ENCODE results near the gene COPA.
A peak's percentile ranks its signal among the peaks of the same experiment; 100 is the strongest.
"Not testable (repeated sequence)": the region's sequence is repeated elsewhere in the genome, so short reads cannot be mapped to it uniquely, and the experiment has no call there.

Gene COPA

DNA sequence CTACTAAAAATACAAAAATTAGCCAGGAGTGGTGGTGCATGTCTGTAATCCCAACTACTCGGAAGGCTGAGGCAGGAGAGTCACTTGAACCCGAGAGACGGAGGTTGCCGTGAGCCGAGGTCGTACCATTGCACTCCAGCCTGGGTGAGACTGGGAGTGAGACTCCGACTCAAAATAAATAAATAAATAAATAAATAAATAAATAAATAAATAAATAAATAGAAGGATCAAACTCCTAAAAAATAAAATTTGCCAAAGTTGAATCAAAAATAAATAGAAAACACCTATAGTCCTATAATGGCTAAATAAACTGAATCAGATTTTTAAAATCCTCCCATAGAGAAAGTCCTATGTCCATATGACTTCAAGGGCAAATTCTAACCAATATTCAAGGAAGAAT, 42.9 kb downstream of the COPA start:
- Histone ChIP-seq H3K36me3 (ENCODE audit: insufficient read depth, low read length) (peaks cover 68% of the 10 kb centered on the region), H3K4me3 (no peak overlapping the region), H3K27ac (no peak overlapping the region), H3K9me3 (ENCODE audit: low read depth, low read length) (no peaks in the 10 kb centered on the region), H3K9ac (ENCODE audit: insufficient read length) (no peak overlapping the region)
- no peak for TF ChIP-seq FOXP2 (optimal IDR thresholded peaks at IDR 0.05; ENCODE audit: control extremely low read depth, extremely low read length, insufficient read depth)
- no peak for TF ChIP-seq EZH2 (IDR thresholded peaks at IDR 0.05)
- TF ChIP-seq POLR2AphosphoS5 (IDR thresholded peaks at IDR 0.05; ENCODE audit: borderline replicate concordance, low read depth, low read length), result no peak
- no peak for DNase-seq (ENCODE audit: low read depth, low spot score)

DNA sequence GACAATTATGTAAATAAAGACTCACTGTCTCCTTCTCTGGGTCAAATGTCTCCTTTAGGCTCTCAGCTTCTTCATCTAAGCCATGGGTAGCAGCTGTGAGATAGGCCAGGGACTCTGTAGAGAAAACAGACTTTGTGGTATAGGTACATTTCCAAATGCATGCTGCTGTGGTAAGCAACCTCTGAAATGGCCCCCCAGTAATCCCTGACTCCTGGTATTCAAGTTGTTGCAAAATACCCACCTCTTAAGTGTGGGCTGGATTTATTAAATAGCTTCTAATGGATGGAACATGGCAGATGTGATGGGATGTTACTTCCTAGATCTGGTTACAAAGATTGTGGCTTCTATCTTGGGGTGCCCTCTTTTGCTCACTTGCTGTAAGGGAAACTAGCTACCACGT, 47.0 kb downstream of the COPA start:
- no peak overlapping the region for H3K27ac ChIP-seq
- no peak for DNase-seq (ENCODE audit: low read depth, low spot score)
- TF ChIP-seq FOXP2 (optimal IDR thresholded peaks at IDR 0.05; ENCODE audit: control extremely low read depth, extremely low read length, insufficient read depth) (no peak), POLR2AphosphoS5 (IDR thresholded peaks at IDR 0.05; ENCODE audit: borderline replicate concordance, low read depth, low read length) (no peak), EZH2 (IDR thresholded peaks at IDR 0.05) (no peak)
- peaks cover 90% of the 10 kb centered on the region for H3K36me3 ChIP-seq (ENCODE audit: insufficient read depth, low read length)
- H3K9ac ChIP-seq (ENCODE audit: insufficient read length), result no peak overlapping the region
- H3K4me3 ChIP-seq, result no peak overlapping the region
- no peaks in the 10 kb centered on the region for H3K9me3 ChIP-seq (ENCODE audit: low read depth, low read length)

DNA sequence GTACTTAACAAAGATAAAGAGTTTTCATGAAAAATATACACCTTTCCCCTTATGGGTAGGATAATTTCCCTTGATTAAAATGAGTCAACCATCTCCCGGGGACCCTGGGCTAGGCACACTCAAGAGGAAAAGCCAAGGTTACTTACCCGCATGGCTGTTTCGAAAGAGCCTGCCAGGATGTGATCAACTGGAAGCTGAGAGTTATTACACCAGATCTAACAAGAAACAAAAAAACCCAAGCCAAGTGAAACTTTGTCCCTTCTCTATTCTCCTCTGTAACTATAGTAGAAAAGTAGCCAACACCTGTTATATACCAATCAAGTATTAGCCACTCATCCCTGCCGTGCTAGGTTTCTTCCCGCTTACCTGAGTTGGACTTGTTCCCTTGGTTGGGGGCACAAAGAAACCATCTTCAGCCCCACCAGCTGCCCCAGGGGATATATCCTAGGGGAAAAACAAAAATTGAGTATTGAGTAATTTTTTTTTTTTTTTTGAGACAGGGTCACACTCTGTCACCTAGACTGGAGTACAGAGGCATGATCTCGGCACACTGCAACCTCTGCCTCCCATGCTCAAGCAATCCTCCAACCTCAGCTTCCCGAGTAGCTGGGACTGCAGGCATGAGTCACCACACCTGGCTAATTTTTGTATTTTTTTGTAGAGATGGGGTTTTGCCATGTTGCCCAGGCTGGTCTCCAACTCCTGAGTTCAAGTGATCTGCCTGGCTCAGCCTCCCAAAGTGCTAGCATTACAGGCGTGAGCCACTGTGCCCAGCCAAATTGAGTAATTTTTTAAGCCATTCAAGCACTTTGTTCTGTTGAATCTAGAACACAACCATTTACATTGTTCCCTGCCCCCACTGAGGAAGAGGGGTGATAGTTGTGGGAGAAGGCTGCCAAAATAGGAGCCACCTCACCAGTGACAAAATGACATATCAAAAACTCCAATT, 49.8 kb downstream of the COPA start:
- no peak overlapping the region for H3K27ac ChIP-seq
- peaks cover 93% of the 10 kb centered on the region for H3K36me3 ChIP-seq (ENCODE audit: insufficient read depth, low read length)
- H3K4me3 ChIP-seq, result no peak overlapping the region
- no peak for DNase-seq (ENCODE audit: low read depth, low spot score)
- no peak for TF ChIP-seq POLR2AphosphoS5 (IDR thresholded peaks at IDR 0.05; ENCODE audit: borderline replicate concordance, low read depth, low read length)
- no peak for TF ChIP-seq EZH2 (IDR thresholded peaks at IDR 0.05)
- no peak for TF ChIP-seq FOXP2 (optimal IDR thresholded peaks at IDR 0.05; ENCODE audit: control extremely low read depth, extremely low read length, insufficient read depth)
- no peaks in the 10 kb centered on the region for H3K9me3 ChIP-seq (ENCODE audit: low read depth, low read length)
- no peak overlapping the region for H3K9ac ChIP-seq (ENCODE audit: insufficient read length)

DNA sequence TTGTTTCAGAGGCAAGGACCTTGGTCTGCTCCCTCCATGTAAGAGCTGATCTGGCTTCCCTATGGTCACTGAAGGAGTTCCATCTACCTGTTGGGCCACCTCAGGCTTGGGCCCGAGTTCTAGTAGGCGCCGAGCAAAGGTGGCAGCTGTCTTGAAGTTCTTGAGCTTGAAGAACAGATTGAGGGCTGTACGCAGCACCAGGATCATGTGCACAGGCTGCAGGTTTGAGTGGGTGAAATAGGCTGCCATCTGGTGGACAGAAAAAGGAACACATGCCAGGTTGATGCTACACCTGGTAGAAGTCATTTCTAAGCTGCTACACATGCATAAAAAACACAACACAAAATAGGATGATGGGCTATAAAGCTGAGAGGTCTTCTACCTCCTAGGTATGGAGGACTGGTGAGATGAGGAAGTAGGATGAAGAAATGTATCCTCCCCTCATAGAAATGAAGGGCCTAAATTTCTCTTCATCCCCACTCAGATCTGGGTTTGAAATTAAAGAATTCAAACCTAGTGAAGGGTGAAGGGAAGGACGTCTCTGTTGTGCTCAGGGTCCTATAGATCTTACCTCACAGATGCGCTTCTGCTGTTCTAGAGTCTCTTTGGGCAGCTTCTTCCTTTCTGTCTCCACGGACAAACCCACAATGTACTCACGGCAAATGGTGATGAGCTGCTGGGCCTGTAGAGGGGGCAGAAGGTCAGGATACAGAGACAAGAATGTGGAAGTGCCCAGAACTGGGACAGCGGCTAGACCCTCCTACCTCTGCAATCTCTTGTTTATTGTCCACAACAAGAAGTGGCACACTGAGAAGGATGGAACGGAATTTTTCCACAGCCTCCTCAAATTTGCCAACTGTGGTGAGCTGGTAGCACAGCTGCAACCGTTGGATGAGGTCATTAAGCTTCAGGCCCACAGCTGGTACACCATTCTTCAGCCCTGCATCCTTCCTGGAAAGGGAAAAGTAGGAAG, 51.5 kb downstream of the COPA start:
- no peak for DNase-seq (ENCODE audit: low read depth, low spot score)
- H3K36me3 ChIP-seq (ENCODE audit: insufficient read depth, low read length), result peaks cover 76% of the 10 kb centered on the region
- no peak overlapping the region for H3K27ac ChIP-seq
- TF ChIP-seq EZH2 (IDR thresholded peaks at IDR 0.05) (no peak), FOXP2 (optimal IDR thresholded peaks at IDR 0.05; ENCODE audit: control extremely low read depth, extremely low read length, insufficient read depth) (no peak), POLR2AphosphoS5 (IDR thresholded peaks at IDR 0.05; ENCODE audit: borderline replicate concordance, low read depth, low read length) (no peak)
- no peak overlapping the region for H3K9ac ChIP-seq (ENCODE audit: insufficient read length)
- H3K9me3 ChIP-seq (ENCODE audit: low read depth, low read length), result no peaks in the 10 kb centered on the region
- no peak overlapping the region for H3K4me3 ChIP-seq

DNA sequence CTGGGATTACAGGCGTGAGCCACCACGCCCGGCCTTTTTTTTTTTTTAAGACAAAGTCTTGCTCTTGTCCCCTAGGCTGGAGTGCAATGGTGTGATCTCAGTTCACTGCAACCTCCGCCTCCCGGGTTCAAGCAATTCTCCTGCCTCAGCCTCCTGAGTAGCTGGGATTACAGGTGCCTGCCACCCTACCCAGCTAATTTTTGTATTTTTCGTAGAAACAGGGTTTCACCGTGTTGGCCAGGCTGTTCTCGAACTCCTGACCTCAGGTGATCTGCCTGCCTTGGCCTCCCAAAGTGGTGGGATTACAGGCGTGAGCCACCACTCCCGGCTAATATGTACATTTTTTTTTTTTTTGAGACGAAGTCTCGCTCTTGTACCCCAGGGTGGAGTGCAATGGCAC, 55.3 kb downstream of the COPA start:
- not testable (repeated sequence) for H3K9me3 ChIP-seq (ENCODE audit: low read depth, low read length); H3K4me3 ChIP-seq; H3K27ac ChIP-seq; DNase-seq (ENCODE audit: low read depth, low spot score); H3K9ac ChIP-seq (ENCODE audit: insufficient read length)
- peaks cover 39% of the 10 kb centered on the region for H3K36me3 ChIP-seq (ENCODE audit: insufficient read depth, low read length)

DNA sequence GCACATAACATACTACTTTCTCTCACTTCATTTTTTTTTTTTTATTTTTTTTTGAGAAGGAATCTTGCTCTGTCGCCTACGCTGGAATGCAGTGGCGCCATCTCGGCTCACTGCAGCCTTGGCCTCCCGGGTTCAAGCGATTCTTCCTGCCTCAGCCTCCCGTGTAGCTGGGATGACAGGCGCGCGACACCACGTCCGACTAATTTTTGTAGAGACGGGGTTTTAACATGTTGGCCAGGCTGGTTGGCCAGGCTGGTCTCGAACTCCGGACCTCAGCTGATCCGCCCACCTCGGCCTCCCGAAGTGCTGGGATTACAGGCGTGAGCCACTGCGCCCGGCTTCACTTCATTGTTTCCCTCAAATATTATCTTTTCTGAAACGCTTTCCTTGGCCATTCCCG, 57.5 kb downstream of the COPA start:
- peak overlapping the region; percentile 89 for H3K4me3 ChIP-seq
- no peak overlapping the region for H3K27ac ChIP-seq
- H3K9ac ChIP-seq (ENCODE audit: insufficient read length), result peak overlapping the region; percentile 93
- DNase-seq (ENCODE audit: low read depth, low spot score), result no peak
- peaks cover 32% of the 10 kb centered on the region for H3K36me3 ChIP-seq (ENCODE audit: insufficient read depth, low read length)
- TF ChIP-seq FOXP2 (optimal IDR thresholded peaks at IDR 0.05; ENCODE audit: control extremely low read depth, extremely low read length, insufficient read depth), result no peak
- TF ChIP-seq POLR2AphosphoS5 (IDR thresholded peaks at IDR 0.05; ENCODE audit: borderline replicate concordance, low read depth, low read length), result no peak
- TF ChIP-seq EZH2 (IDR thresholded peaks at IDR 0.05), result no peak
- no peaks in the 10 kb centered on the region for H3K9me3 ChIP-seq (ENCODE audit: low read depth, low read length)

DNA sequence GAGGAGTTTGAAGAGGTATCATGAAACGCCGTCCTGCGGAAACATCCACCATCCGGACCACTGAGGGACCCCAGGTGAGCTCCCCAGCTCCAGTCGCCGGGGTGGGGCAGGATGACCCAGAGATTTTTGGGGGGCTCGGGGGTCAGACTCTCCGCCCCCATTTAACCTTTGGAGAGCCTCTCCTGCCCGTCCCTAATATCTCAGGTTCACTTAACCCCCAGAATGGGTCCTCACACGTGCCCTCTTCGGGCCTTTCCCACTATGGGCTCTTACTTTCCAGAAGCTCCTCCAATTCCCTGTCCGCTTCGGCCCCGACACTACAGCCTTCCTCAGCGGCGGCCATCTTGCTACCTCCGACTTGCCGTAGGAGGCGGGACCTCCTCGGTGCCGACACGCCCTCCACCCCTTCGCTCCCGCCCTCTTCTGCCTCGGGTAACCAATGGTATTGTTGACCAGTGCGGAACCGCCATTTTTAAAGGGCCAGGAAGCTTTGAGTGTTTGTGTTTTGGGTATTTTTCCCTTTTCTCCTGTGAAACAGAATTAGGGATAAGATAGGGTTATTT, 58.2 kb downstream of the COPA start, which contains the start of gene PEX19:
Gene PEX19 (minus strand): TSS at position 352 of the 563 bp plus-strand sequence. CDS start 9 bp downstream, at position 343.
- Histone ChIP-seq H3K36me3 (ENCODE audit: insufficient read depth, low read length) (peaks cover 32% of the 10 kb centered on the region), H3K4me3 (peak within 1 kb of the TSS; percentile 89), H3K9ac (ENCODE audit: insufficient read length) (peak within 1 kb of the TSS; percentile 93), H3K9me3 (ENCODE audit: low read depth, low read length) (no peaks in the 10 kb centered on the region), H3K27ac (peak within 1 kb of the TSS; percentile 51; the same call in 1 of the 2 replicates)
- TF ChIP-seq POLR2AphosphoS5 (IDR thresholded peaks at IDR 0.05; ENCODE audit: borderline replicate concordance, low read depth, low read length) (peak; percentile 94), FOXP2 (optimal IDR thresholded peaks at IDR 0.05; ENCODE audit: control extremely low read depth, extremely low read length, insufficient read depth) (no peak), EZH2 (IDR thresholded peaks at IDR 0.05) (no peak)
- peak; percentile 61 for DNase-seq (ENCODE audit: low read depth, low spot score)
